Choroid plexus epithelial cell (primary cell): ENCODE measurements around the gene ST8SIA2.

Experiments used
- DNase-seq: peaks from one replicate; pipeline ENCODE4 v3.0.0-alpha.2; 2010; ENCODE audit warnings: low read depth
- H3K4me3 ChIP-seq: 2 replicates; pipeline ENCODE4 v1.5.1; 2011; ENCODE audit warnings: low read depth, mild to moderate bottlenecking, control low read depth, low read length, moderate library complexity
- CTCF ChIP-seq: conservative IDR thresholded peaks from 2 replicates; pipeline ENCODE4 v1.5.1; 2011; ENCODE audit warnings: low read depth, mild to moderate bottlenecking, control low read depth, inconsistent platforms, low read length, moderate library complexity

ST8SIA2 gene

DNA sequence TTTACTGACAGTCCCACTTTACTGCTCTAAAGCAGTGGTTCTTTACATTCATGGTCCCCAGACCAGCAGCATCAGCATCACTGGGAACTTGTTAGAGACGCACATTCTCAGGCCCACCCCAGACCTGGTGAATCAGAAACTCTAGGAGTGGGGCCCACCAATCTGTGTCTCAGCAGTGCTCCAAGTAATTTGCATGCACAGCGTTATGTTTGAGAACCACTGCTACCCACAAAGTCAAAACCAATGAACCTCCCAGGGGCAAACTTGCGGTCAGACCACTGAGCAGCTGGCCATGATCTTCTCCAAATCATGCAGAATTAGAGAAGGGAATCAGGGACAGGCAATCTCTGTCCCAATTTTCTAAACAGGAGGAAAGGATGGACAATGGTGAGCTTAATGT is 58.5 kb downstream of the ST8SIA2 start:
- H3K4me3 ChIP-seq: no peak overlapping the region
- TF ChIP-seq CTCF: no peak
- DNase-seq: no peak

DNA sequence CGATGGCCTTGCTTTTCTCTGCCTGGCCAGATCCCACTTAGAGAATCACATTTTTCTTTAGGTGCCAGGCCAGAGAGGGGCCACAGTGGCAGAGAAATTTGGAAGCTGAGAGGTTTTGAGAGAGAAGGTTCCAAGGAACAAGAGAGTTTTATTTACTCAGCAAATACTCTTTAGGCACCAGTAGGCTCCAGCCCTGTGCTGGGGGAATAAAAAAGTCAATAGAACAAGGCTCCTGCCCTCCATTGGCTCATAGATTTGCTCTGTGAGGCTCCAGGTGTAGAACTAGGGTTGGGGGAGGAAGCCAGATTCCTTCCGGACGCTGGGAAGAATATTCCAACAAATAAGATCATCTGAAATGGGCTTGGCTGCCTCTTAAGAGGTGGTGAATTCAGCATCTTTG is 59.9 kb downstream of the ST8SIA2 start:
- H3K4me3 ChIP-seq: no peak overlapping the region
- no peak for TF ChIP-seq CTCF
- no peak for DNase-seq

- no peak overlapping the region for H3K4me3 ChIP-seq
- DNase-seq: no peak
- TF ChIP-seq CTCF: no peak
These were observed 60.9 kb downstream of the ST8SIA2 start for GRCh38 chr15:92454555-92455105.

- TF ChIP-seq CTCF: no peak
These were observed 61.6 kb downstream of the ST8SIA2 start for GRCh38 chr15:92455271-92455670.

GRCh38 chr15:92457471-92458041 is 63.9 kb downstream of the ST8SIA2 start:
- H3K4me3 ChIP-seq: no peak overlapping the region
- no peak for TF ChIP-seq CTCF
- DNase-seq: no peak

More at GRCh38 chr15:92455271-92455670, 61.6 kb downstream of the ST8SIA2 start:
- no peak overlapping the region for H3K4me3 ChIP-seq
- no peak for DNase-seq

GRCh38 chr15:92460023-92460422 is 66.3 kb downstream of the ST8SIA2 start:
- no peak for TF ChIP-seq CTCF
- DNase-seq: no peak
- H3K4me3 ChIP-seq: no peak overlapping the region
